ENCODE data around the gene VEGFC.

The VEGFC gene

GRCh38 chr4:176708771-176709311 is 83.9 kb downstream of the VEGFC start:
- DNase-seq (ENCODE audit: low read depth in 1 of 2, low spot score in 1 of 2) = no peak

GRCh38 chr4:176690716-176691115 is 102.0 kb downstream of the VEGFC start:
- no peak for DNase-seq (ENCODE audit: low read depth in 1 of 2, low spot score in 1 of 2)

- DNase-seq (ENCODE audit: low read depth in 1 of 2, low spot score in 1 of 2) = no peak
These were observed 112.0 kb downstream of the VEGFC start for GRCh38 chr4:176680668-176681180.

GRCh38 chr4:176676901-176677300 is 115.8 kb downstream of the VEGFC start:
- DNase-seq (ENCODE audit: low read depth in 1 of 2, low spot score in 1 of 2) = no peak

- DNase-seq (ENCODE audit: low read depth in 1 of 2, low spot score in 1 of 2) = no peak
These were observed 116.9 kb downstream of the VEGFC start for GRCh38 chr4:176675810-176676209.

GRCh38 chr4:176671532-176671931 is 121.2 kb downstream of the VEGFC start:
- no peak for DNase-seq (ENCODE audit: low read depth in 1 of 2, low spot score in 1 of 2)

GRCh38 chr4:176668324-176668723 is 124.4 kb downstream of the VEGFC start:
- DNase-seq (ENCODE audit: low read depth in 1 of 2, low spot score in 1 of 2) = no peak

GRCh38 chr4:176664964-176665363 is 127.8 kb downstream of the VEGFC start:
- DNase-seq (ENCODE audit: low read depth in 1 of 2, low spot score in 1 of 2) = no peak

GRCh38 chr4:176660561-176660960 is 132.2 kb downstream of the VEGFC start:
- no peak for DNase-seq (ENCODE audit: low read depth in 1 of 2, low spot score in 1 of 2)

- DNase-seq (ENCODE audit: low read depth in 1 of 2, low spot score in 1 of 2) = no peak
These were observed 136.6 kb downstream of the VEGFC start for GRCh38 chr4:176656108-176656507.

GRCh38 chr4:176654565-176655216 is 138.0 kb downstream of the VEGFC start:
- DNase-seq (ENCODE audit: low read depth in 1 of 2, low spot score in 1 of 2) = no peak

- DNase-seq (ENCODE audit: low read depth in 1 of 2, low spot score in 1 of 2) = no peak
These were observed 139.1 kb downstream of the VEGFC start for GRCh38 chr4:176653401-176654220.

- no peak for DNase-seq (ENCODE audit: low read depth in 1 of 2, low spot score in 1 of 2)
These were observed 146.4 kb downstream of the VEGFC start for GRCh38 chr4:176646311-176646710.

- no peak for DNase-seq (ENCODE audit: low read depth in 1 of 2, low spot score in 1 of 2)
These were observed 147.3 kb downstream of the VEGFC start for GRCh38 chr4:176645246-176645960.

- no peak for DNase-seq (ENCODE audit: low read depth in 1 of 2, low spot score in 1 of 2)
These were observed 150.2 kb downstream of the VEGFC start for GRCh38 chr4:176642472-176642871.

GRCh38 chr4:176641237-176641636 is 151.5 kb downstream of the VEGFC start:
- DNase-seq (ENCODE audit: low read depth in 1 of 2, low spot score in 1 of 2) = no peak

- no peak for DNase-seq (ENCODE audit: low read depth in 1 of 2, low spot score in 1 of 2)
These were observed 153.7 kb downstream of the VEGFC start for GRCh38 chr4:176638992-176639391.

- no peak for DNase-seq (ENCODE audit: low read depth in 1 of 2, low spot score in 1 of 2)
These were observed 156.4 kb downstream of the VEGFC start for GRCh38 chr4:176636292-176636691.

GRCh38 chr4:176635372-176636261 is 157.1 kb downstream of the VEGFC start:
- DNase-seq (ENCODE audit: low read depth in 1 of 2, low spot score in 1 of 2) = no peak
